Stimulated activated CD8-positive, alpha-beta memory T cell treated with anti-CD3 and anti-CD28 coated beads, Interleukin-15, amount 100 ng/mL, for 4 hours (primary cell): ENCODE data around the gene DTNBP1.

Source experiments
- DNase-seq, 2 donors: peaks; one replicate each; pipeline ENCODE4 v3.0.0-alpha.2; 2020; ENCODE audit warnings: low read depth in 2 of 2

Gene DTNBP1

GRCh38 chr6:15515226-15515625 is 147.6 kb downstream of the DTNBP1 start:
- no peak for DNase-seq

GRCh38 chr6:15513801-15514711 is 148.8 kb downstream of the DTNBP1 start:
- DNase-seq: no peak

- DNase-seq: no peak
Measured at GRCh38 chr6:15513131-15513771, 149.6 kb downstream of the DTNBP1 start.

GRCh38 chr6:15512721-15513120 is 150.1 kb downstream of the DTNBP1 start:
- DNase-seq: no peak

- DNase-seq: no peak
Measured at GRCh38 chr6:15512126-15512525, 150.7 kb downstream of the DTNBP1 start.

- DNase-seq: no peak
Measured at GRCh38 chr6:15511248-15512125, 151.3 kb downstream of the DTNBP1 start.

GRCh38 chr6:15510536-15511247 is 152.1 kb downstream of the DTNBP1 start:
- no peak for DNase-seq

GRCh38 chr6:15510121-15510520 is 152.7 kb downstream of the DTNBP1 start:
- no peak for DNase-seq

GRCh38 chr6:15509335-15509933 is 153.4 kb downstream of the DTNBP1 start:
- no peak for DNase-seq

- DNase-seq: no peak
Measured at GRCh38 chr6:15508931-15509330, 153.9 kb downstream of the DTNBP1 start.

- no peak for DNase-seq
Measured at GRCh38 chr6:15508441-15508871, 154.4 kb downstream of the DTNBP1 start.

- DNase-seq: no peak
Measured at GRCh38 chr6:15507746-15508145, 155.1 kb downstream of the DTNBP1 start.

- no peak for DNase-seq
Measured at GRCh38 chr6:15507221-15507620, 155.6 kb downstream of the DTNBP1 start.

GRCh38 chr6:15506066-15506465 is 156.8 kb downstream of the DTNBP1 start:
- no peak for DNase-seq

- no peak for DNase-seq
Measured at GRCh38 chr6:15505463-15505918, 157.3 kb downstream of the DTNBP1 start.

- no peak for DNase-seq
Measured at GRCh38 chr6:15504581-15505350, 158.1 kb downstream of the DTNBP1 start.

- DNase-seq: no peak
Measured at GRCh38 chr6:15504040-15504495, 158.8 kb downstream of the DTNBP1 start.

GRCh38 chr6:15503346-15503680 is 159.5 kb downstream of the DTNBP1 start:
- DNase-seq: no peak

- DNase-seq: no peak
Measured at GRCh38 chr6:15502446-15503345, 160.1 kb downstream of the DTNBP1 start.
